Spleen (tissue), 7 donors: ENCODE data around the gene ACTR3.
"Not testable (repeated sequence)": the region's sequence is repeated elsewhere in the genome, so short reads cannot be mapped to it uniquely, and the experiment has no call there.

ENCODE experiments used
- POLR2A ChIP-seq, 3 donors: fragments of 450-650 bp; IDR thresholded peaks; one replicate each; pipeline ENCODE4 v1.5.1; 2017; ENCODE audit warnings: antibody characterized with exemption in 3 of 3, mild to moderate bottlenecking in 1 of 3
- TF ChIP-seq, protein P1 (sequence below), 11 experiments: fragments of 200-600 bp in 7 of 11; fragments of 450-650 bp in 4 of 11; sonication (generic) in 4 of 11; IDR thresholded peaks in 8 of 11; conservative IDR thresholded peaks in 3 of 11; 1 replicate in 7 of 11; 2 replicates in 4 of 11; pipeline versions ENCODE4 v1.4.0 to v1.8.0; 2016 to 2021; ENCODE audit warnings: antibody characterized with exemption in 11 of 11, inconsistent platforms in 4 of 11, mild to moderate bottlenecking in 1 of 11
- donor health status: DM: no; HTN: no; CAD: no; lungs with moderate emphysema.
- donor health status: DM: no; HTN: no; CAD: no.
- donor health status: DM: no; HTN: no; CAD: no.

- TF ChIP-seq, protein P1, sequence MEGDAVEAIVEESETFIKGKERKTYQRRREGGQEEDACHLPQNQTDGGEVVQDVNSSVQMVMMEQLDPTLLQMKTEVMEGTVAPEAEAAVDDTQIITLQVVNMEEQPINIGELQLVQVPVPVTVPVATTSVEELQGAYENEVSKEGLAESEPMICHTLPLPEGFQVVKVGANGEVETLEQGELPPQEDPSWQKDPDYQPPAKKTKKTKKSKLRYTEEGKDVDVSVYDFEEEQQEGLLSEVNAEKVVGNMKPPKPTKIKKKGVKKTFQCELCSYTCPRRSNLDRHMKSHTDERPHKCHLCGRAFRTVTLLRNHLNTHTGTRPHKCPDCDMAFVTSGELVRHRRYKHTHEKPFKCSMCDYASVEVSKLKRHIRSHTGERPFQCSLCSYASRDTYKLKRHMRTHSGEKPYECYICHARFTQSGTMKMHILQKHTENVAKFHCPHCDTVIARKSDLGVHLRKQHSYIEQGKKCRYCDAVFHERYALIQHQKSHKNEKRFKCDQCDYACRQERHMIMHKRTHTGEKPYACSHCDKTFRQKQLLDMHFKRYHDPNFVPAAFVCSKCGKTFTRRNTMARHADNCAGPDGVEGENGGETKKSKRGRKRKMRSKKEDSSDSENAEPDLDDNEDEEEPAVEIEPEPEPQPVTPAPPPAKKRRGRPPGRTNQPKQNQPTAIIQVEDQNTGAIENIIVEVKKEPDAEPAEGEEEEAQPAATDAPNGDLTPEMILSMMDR (IDR thresholded peaks at IDR 0.05 in 8 of 11, conservative IDR thresholded peaks at IDR 0.05 in 3 of 11), result not testable (repeated sequence)
- not testable (repeated sequence) for TF ChIP-seq POLR2A (IDR thresholded peaks at IDR 0.05)
Measured at GRCh38 chr2:113950906-113951305, 61.0 kb downstream of the ACTR3 start.
